ENCODE data around the gene BACH2.
"Not testable (repeated sequence)": the region's sequence is repeated elsewhere in the genome, so short reads cannot be mapped to it uniquely, and the experiment has no call there.

Gene BACH2

DNA sequence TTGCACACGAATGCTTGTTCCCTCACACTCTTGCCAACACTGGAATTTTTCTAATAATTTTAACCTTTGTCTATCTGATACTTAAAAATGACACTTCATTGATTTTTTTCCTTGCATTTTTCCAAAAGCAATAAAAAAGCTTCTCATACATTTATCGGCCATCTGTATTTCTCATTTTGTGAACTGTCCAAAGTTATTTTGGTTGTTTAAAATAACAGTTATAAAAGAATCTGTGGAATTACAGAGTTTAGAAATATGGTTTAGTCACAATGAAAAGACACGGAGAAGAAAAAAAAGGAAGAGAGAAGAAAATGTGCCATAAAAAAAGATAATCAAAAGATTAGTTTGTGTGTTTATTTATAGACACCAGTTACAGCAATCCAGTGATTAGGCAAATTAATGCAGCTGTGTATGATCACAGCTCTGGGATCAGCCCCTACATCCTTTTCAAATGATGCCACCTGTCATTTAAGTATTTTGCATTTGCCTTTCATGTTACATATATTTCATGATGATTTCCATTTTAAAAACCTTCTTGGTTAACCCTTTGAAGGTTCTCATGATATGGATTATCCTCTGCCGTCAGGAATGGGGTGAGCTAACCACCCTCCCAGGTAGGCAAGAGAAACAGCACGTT lies 171.7 kb downstream of the BACH2 start:
- DNase-seq (ENCODE audit: low read depth): no peak

DNA sequence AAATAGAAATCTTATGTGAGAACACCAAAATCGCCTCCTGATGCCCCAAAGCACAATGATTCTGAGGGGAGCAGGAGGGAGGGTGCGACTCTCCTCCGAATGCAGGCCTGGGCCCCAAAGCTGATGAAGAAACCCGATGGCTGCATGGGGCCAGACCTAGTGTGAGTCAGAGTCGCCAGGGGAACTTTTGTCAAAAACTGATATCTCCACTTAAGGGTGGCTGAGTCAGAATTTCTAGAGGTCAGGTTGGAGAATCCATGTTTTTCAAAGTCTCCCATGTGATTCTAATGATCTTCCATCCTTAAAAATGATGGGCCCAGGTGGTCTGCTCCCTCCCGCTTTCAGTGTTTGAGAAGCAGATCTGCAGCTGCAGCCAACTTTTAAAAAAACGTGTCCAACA lies 172.8 kb downstream of the BACH2 start:
- DNase-seq (ENCODE audit: low read depth): no peak

DNA sequence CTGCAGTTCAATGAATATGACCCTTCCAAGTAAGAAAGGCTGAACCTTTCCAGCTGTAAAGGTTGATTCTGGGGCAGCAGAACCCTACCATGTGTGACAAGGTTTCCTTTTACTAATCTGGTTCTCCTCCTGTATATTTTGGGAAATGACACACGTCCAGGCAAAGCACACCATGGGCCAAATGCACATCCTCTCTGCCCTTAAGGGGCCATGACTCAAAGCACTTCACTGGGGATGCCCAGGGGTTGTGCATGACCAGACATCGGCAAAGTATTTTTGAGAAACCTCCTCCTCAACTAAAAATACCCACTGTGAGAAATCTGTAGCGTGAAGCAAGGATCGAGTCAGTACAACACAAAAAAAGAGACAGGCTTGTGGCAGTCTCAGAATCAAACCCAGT lies 174.7 kb downstream of the BACH2 start:
- DNase-seq (ENCODE audit: low read depth): no peak

DNA sequence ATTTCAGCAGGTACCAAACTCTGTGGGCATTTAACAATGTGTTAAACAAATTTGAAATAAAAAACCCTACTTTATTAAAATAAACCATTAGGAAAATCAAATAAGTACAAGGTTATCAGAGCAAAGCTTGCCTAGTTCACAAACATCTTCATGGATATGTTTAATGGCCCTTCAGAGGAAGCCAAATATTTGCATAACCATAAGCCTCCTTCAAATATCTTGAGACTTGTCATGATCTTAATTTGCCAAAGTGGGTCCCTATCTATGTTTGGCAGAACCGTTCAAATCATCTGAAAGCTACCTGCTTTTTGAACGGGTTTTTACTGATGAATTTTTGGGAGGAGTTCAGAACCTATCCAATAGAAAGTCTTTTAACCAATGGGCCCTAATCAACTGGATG lies 176.3 kb downstream of the BACH2 start:
- no peak for DNase-seq (ENCODE audit: low read depth)

DNA sequence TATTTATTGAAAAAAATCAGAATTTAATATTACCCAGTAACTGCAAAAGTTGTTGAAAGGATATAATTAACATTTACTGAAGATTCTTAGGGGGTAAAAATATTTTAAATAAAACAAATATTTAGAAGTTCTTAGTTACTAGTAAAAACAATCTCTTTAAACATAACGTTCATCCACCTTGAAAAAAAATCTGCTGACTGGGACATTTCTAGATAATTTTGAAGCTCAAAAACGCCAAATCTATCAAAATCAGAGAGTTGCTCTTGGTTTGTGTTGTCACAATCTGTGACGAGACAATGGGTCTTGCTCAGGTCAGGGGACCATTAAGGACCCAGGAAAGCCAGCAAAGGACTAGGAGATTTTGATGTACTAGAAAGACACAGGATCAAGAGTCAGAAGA lies 177.0 kb downstream of the BACH2 start:
- DNase-seq (ENCODE audit: low read depth): no peak

DNA sequence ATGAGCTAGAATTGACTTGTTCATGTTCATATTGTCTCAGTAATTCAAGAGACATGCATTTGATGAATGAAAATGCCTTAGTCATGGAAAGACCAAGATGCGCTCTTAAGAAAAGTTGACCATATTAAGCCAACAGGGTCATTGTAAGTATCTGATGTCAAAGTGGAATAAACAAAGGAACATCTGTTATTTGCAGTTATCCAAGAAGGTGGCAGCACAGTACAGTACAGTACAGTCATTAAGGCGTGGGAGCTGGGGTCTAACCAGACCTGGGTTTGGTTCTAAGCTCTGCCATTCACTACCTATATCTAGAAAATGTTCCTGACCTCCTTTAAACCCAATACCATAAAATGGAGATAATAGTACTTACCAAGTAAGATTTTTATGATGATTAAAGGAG lies 178.1 kb downstream of the BACH2 start:
- no peak for DNase-seq (ENCODE audit: low read depth)

DNA sequence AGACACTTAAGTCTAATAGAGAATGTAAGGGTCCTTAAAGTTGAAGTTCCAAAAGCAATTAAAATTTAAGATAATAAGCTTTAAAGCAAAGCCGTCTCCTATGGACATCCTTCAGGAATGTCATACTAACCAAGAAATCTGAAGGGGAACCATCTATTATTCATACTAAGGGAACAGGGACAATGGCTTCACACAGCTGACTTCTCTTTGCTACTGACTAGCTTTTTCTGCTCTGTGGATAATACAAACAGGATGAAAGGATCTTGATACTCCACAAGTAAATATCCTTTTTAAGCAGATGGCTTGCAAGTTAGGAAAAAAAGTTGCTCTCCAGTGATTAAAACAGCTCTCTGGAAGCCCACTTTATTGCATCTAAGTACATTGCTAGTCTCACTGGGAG lies 178.6 kb downstream of the BACH2 start:
- DNase-seq (ENCODE audit: low read depth): no peak

DNA sequence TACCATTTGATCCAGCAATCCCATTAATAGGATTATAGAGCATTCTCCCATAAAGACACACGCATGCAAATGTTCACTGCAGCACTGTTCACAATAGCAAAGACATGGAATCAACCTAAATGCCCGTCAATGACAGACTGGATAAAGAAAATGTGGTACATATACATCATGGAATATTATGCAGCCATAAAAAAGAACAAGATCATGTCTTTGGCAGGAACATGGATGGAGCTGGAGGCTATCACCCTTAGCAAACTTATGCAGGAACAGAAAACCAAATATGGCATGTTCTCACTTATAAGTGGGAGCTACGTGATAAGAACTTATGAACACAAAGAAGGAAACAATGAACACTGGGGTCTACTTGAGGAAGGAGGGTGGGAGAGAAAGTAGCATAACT lies 180.5 kb downstream of the BACH2 start:
- DNase-seq (ENCODE audit: low read depth): not testable (repeated sequence)

DNA sequence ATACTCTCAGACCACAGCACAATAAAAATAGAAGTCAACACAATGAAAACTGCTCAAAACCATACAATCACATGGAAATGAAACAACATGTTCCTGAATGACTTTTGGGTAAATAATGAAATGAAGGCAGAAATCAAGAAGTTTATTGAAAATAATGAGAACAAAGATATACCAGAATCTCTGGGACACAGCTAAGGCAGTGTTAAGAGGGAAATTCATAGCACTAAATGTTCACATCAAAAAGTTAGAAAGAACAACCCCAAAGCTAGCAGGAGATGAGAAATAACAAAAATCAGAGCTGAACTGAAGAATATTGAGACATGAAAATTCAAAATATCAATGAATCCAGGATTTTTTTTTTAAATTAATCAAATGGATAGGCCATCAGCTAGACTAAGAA lies 183.3 kb downstream of the BACH2 start:
- DNase-seq (ENCODE audit: low read depth): no peak

DNA sequence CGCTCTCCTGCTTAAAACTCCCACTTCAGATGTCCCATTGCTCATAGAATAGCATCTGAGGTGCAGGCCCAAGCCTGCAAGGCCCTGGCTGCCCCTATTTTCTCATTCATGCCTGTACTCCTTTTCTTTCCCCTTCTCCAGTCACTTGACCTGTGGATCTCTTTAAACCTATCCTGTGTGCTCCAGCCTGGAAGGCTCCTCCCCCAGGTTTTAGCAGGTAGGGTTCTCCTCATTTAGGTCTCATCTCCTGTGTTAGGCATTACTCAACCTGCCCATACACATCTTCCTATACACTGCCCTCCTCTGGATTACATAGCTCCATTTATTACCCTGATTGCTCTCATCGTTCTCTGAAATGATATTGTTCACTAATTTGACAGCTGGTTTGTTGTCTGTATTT lies 185.3 kb downstream of the BACH2 start:
- DNase-seq (ENCODE audit: low read depth): no peak

DNA sequence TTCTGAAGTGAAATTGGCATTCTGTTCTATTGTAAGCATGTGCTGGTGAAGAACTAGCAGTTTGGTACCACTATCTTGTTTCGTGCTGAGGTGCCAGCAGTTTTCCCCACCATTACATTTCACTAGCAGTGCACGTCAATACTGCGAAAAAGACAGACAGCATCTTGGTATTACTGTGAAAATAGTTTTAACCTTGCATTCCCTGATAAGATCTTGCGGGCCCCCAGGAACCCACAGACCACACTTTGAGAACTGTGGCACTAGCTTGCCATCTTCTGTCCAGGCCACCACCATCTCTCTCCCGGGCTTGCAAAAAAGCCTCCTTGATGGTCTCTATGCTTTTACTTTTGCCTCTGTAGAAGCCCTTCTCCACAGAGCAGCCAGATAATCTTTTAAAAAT lies 185.7 kb downstream of the BACH2 start:
- DNase-seq (ENCODE audit: low read depth): peak; percentile 39

DNA sequence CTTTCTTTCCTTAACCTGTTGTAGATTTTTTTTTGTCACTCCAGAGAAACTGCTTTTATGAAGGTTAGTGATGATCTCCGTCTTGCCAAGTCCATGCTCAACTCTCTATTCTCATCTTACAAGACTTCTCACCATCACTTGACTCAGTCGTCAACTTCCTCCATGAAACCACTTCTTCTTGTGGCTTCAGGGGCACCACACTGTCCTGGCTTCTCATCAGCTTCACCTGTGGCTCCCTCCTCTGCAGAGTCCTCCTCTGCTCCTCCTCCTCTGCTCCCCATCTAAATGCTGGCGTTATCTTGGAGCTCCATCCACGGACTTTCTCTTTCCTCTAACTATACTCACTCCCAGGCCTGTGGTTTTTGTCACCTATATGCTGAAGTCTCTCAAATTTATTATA lies 187.5 kb downstream of the BACH2 start:
- DNase-seq (ENCODE audit: low read depth): no peak

DNA sequence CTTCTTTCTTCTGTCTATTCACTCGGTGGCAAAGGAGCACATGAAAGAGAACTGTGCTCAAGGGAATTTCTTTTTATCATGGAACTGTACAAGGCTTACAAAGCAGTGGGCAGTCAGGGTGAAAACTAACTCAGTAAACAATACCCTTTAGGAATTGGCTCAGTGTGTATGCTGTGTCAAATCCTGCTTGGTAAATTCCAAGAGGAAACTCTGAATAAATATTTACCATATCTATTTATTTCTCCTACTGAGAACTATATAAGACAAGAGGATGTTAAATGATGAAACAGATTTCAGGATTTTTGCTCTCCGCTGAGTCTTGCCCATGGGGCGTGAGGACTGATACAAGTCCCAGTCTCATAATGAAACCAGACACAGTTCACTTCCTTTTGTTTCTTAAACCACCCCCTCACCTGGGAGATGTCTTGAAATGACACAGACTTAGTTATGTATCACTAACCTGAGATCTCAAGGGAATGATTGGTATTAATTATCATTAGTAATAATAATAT lies 188.8 kb downstream of the BACH2 start:
- DNase-seq (ENCODE audit: low read depth): no peak

DNA sequence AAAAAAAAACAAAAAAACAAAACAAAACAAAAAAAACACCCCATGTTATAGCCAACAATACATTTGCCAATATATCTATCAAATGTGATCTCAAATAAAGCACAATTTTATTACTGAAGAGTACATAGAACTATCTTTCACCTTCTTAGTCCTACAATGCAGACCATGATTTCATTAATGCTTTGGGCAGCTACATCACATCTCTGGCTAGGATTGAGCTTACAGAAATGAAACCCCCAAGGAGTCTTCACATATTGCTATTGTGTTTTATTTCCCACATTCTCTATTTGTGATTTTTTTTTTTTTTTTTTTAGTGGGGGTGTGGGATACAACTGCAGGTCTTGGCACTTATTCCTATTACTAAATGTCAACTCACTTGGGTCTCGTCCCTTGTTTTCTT lies 189.3 kb downstream of the BACH2 start:
- DNase-seq (ENCODE audit: low read depth): no peak

DNA sequence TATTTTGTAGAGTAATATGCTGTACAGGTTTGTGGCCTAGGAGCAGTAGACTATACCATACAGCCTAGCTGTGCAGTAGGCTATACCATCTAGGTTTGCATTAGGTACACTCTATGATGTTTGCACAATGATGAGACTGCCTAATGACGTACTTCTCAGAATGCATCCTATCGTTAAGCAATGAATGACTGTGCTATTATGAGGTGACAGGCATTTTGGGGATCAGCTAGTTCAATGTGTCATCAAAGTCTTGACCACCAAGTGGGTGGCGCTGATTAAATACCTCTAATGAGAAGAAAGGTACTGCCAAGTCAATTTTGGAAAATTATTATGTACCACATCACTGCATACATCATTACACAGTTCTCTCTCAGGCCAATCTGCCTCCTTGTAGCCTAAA lies 190.2 kb downstream of the BACH2 start:
- no peak for DNase-seq (ENCODE audit: low read depth)

DNA sequence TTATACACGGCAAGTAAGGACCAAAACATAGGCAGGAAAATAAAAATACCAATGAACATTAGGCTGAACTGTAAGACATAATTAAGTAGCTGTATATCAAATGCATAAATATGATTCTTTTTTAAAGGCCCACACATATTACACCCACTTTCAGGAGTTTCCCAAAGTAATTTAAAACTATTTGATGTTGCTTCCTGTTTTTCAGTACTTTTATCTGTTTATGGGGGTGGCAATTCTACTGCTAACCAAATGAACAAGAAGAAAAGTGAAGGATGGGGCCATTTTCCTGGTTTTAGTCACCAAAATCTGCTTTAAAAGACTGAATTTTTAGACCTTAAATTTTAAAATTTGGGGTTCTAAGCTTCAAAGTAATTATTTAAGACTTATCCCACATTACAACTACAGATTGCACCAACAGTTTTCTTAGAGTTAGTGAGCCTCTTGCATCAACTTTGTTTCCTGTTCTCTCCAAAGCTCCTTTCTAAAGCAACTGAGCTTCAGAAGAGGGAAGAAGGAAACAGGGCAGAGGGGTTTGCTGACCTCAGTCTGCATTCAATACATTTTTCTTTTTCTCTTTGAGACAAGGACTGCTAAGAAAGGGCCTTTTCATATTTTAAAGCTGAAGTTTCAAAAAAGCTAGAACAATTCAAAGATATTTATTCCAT lies 191.0 kb downstream of the BACH2 start:
- no peak for DNase-seq (ENCODE audit: low read depth)

DNA sequence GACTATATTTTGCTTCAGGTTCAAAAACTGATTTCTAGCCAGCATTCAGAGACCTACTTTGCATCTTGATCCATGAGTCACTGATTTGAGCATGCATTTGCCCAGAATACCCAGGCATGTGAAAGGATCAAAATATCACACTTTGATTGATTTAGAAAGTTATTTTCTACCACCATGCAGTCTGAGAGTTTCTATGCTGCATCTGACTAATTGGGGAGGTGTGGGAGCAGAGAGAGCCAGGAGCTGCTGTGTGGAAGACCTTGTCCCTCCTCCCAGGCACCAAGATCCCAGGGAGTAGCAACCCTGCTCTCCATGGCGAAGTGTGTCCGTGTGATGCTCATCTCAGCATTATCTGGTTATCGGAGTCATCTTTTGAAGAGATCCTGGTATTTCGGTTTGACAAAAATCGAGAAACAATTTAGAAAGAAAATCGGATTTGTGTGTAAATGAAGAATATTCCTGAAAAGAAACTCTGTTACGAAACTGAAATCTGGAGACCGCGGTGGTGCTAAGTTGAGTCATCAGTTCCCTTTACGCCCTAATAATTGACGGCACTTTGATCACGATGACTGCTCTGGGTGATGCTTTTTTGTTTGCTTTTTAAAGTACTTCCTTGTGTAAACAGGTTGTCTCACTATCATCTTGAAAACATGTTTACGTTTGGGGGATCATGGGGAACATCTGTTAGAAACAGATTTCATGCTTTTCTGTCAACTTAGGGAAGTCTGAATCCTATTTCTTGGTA lies 193.4 kb downstream of the BACH2 start:
- no peak for DNase-seq (ENCODE audit: low read depth)

DNA sequence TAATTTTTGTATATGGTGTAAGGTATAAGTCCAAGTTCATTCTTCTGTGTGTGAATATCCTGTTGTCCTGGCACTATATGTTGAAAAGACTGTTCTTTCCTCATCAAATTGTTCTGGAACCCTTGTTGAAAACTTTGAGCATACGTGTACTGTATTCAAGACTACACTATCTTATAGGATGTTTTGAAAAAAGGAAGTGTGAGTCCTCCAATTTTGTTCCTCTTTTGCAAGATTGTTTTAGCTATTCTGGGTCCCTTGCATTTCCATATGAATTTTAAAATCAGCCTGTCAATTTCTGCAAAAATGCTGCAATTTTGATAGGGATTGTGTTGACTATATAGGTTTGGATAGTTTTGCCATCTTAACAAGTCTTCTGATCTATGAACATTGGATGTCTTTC lies 195.2 kb downstream of the BACH2 start:
- no peak for DNase-seq (ENCODE audit: low read depth)

DNA sequence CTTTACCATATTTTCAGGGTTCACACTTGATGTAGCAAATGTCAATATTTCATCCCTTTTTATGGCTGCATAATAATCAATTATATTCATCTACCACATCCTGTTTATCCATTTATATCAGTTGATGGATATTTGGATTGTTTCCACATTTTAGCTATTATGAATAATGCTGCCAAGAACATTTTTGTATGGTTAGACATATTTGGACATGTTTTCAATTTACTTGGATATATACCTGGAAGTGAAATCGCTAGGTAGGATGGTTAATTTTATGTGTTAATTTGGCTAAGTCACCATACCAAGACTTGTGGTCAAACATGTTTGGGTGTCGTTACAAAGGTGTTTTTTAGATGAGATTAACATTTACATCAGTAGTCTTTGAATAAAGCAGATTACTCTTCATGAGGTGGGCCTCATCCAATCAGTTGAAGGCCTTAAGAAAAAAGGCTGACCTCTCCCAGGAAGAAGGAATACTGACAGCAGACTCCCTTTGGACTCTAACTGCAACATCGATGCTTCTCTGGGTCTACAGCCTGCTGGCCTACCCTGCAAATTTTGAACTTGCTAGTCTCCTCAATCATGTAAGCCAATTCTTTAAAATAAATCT lies 196.5 kb downstream of the BACH2 start:
- no peak for DNase-seq (ENCODE audit: low read depth)

DNA sequence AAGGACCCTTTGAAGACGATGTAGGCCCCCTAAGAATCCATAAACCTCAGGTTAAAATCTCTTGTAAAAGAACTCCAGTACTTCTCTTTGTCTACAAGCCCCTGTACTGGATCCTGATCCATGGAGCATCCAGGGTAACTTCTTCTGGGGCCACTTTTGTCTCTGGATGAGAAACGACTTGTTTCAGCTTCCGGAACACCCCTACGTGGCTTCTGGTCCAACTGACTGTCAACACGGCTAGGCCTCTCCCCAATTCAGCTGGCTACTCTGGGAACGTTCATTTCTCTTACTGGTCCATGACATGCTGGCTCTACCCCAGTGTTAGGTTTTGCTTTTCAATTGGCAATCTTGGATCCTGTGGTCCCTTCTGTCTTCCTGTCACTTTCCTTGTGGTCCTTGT lies 198.0 kb downstream of the BACH2 start:
- DNase-seq (ENCODE audit: low read depth): no peak

DNA sequence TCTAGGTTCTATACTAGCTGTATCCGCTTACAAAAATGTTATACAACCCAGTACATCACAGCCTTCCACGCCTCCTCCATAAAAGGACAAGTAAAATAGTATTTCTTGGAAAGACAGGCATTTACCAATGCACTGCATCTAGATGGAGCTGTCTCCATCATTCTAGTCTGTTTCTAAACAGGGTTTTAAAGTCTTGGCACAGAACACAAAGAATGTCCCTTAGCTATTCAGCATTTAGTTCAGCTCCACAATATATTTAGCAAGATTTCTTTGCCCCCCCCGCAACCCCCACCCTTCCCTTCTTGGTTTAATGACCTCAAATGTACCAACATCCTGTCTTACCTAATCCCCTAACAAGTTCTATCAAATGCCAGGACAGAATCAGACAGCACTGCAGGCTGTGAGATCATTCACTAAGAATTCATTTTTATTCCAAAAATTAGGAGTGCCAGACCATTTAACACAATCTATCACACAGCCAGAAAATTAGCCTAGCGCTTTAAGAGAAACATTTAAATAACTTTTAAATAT lies 198.6 kb downstream of the BACH2 start:
- DNase-seq (ENCODE audit: low read depth): no peak

DNA sequence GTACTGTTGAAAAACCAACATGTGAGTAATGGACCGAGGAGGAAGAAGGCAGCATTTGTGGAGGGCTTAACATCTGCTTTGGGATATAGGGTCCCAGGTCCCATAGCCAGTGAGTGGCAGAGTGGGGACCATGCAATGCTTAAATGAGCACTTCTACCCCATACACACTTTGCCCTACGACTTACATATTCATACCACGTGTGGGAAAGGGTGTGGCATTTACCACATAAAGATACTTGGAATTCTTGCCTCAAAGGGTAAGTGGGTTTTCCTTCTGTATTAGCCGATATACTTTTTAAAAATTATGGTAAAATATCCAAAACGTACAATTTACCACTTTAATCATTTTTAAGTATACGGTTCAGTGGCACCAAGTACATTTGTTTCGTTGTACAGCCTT lies 199.3 kb downstream of the BACH2 start:
- DNase-seq (ENCODE audit: low read depth): no peak

DNA sequence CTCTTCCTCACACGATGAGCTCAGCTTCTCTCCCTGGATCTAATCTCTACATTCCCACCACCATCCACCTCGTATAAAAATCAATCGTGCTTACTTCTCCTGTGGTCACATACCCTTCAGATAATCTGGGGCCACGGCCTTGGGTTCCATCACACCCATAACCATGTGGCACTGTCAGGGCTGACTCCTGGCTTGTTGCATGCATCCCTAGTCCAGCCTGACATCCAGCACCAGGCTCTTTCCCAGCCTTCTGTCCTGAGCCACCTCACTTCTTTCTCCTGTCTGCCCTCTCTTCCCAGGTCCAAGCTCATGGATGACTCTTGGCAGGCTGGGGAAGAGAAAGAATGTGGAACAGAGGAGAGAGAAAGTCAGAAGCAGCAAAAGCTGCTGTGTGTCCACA lies 199.8 kb downstream of the BACH2 start:
- DNase-seq (ENCODE audit: low read depth): no peak
